Hypothalamus (tissue), 51 donors: ENCODE measurements around the gene OR8A1.
"Not testable (repeated sequence)": the region's sequence is repeated elsewhere in the genome, so short reads cannot be mapped to it uniquely, and the experiment has no call there.

Source experiments
- DNase-seq, 51 donors: peaks; one replicate each; lab custom pipeline; 2025; lab: John Stamatoyannopoulos, UW

OR8A1 gene

DNA sequence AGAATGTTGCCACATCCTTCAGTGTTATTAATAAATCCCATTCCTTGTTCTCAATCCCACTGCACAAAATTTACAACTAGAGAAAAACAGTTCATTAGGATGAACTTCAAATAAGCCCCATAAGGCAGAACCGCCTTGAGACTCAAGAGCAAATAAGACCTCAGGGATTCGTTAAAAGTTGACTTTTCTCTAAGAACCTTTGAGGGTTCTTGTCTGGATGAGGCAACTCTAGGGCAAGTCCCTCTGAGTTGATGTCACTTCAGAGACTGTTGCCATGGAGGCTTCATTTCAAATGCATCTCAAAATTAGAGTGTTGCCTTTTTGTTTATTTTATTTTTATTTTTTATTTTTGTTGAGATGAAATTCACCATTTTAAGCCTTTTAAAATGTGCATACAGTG lies 21.6 kb downstream of the OR8A1 start:
- DNase-seq = no peak

DNA sequence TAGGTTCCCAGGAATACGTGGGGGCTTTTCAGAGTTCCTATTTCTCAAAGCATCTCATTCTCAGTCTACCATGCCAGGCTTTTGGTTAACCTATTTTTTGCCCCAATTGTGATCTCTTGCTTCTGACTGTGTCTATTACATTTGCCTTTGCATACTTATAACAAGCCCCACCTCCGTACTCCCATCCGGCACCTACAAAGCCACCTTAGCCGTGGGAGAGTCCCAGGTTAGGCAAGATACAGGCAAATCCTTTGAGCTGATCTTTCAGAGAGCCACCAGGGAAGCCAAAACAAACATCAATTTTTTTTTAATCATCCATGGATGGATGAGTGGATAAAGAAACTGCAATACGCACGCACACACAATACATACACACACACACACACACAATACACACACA lies 22.8 kb downstream of the OR8A1 start:
- no peak for DNase-seq

DNA sequence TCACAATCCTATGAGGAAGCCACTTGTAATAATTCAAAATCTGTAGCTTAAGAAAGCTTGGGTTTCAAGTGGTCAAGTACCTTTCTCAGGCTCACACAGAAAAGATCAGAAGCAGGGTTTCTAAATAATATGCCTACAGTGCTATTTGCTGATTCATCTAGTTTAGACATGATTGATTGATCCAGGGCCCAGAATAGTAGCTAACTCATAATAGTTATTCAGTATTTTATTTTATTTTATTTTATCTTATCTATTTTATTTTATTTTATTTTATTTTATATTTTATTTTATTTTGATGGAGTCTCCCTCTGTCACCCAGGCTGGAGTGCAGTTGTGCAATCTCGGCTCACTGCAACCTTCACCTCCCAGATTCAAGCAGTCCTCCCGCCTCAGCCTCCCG lies 25.5 kb downstream of the OR8A1 start:
- no peak for DNase-seq

DNA sequence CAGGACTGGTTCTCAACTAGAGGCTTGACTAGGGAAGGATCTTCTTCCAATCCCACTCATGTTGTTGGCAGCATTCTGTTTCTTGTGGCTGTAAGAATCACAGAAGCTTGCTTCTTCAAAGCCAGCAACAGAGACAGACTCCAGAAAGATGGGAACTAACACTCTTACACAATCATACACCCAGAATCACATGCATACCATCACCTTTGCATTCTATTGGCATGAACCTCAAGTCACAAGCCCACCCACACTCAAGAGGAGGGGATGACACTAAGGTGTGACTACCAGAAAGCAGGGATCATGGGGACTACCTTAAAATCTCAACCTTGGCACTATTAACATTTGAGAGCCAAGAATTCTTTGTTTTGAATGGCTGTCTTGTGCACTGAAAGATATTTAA lies 27.8 kb downstream of the OR8A1 start:
- DNase-seq = no peak

DNA sequence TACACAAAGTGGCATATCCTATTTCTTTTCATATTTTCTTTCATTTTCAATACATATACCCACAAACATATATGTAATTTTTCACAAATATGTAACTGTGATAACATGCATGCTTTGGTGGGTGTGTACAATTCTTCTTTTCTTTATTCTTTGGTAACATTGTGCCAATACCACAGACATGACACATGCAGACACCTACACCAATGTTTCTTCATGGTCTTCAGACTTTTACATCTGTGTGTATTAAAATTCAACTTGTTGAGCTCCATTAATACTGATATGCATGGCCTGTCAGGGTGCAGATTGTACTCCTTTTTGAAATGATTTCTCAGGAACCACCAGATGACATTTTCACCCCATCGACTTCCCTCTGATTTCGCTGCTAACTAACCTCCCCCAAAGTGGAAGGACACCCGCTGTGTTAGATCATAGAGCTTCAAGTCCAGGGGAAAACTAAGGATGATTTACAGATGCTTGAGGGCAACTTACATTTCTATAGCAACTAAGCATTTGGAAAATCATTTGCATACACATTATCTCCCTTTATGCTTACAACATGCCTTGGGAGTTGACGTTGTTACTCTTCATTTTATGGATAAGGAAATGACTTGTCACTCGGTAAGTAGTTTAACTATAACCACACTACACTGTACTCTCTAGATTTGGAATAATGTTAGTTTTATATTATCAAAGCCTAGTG lies 31.0 kb downstream of the OR8A1 start:
- no peak for DNase-seq

DNA sequence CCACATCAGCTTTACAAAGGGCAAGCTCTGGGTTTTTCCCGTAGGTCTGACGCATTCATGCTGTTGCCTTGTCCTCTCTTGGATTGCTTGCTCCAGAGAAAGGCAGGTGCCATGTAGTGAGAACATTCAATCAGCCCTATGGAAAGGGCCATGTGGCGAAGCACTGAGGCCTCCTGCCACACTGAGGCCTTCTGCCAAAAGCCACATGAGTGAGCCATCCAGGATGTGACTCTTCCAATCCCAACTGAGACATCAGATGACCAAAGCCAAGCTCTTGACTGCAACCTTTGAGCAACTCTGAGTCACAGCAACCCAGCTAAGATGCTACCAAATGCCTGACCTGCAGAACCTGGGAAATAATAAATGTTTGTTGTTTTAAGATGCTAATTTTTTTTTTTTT lies 32.4 kb downstream of the OR8A1 start:
- DNase-seq = no peak

DNA sequence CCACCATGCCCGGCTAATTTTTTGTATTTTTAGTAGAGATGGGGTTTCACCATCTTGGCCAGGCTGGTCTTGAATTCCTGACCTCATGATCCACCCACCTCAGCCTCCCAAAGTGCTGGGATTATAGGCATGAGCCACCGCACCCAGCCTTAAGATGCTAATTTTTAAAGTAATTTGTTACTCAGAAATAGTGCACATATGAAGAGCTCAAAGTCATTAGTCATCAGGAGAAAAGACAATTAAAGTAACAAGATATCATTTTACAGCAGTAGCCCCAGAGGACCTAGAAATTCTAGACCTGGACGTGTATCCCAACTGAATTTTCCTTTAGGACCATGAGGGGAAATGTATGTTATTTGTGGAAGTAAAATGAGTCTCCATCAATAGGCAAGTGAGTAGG lies 32.9 kb downstream of the OR8A1 start:
- DNase-seq = not testable (repeated sequence)

DNA sequence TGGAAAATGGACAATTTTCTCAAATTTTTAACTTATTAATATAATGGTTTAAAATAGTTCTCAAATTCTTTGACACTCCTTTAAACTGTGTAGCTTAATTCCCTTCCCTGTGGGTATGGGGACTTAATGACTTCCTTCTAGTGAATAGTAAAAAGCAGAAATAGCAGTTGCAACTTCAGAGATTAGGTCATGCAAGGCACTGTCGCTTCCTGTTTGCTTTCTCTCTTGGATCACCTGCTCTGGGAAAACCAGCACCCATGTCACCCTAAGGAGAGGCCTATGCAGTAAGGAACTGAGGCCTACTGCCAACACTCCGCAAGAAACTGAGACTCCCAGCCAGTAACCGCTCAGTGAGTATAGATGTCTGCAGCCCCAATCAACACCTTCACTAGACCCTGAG lies 35.9 kb downstream of the OR8A1 start:
- DNase-seq = peak in 1 of 51 donors; percentile 17

DNA sequence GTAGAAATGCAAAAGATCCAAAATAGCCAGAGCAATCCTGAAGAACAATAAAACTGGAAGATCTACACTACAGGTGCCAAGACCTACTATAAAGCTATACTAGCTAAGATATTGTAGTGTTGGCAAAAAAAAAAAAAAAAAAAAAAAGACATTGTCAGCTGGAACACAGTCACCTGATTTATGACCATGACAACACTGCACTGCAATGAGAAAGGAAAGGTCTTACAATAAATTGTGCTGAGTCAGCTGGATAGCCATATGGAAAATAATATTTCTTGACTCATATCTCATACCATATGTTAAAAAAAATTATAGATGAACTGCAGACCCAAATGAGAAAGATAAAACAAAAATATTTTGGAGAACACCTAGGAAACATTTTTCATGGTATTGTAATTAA lies 38.4 kb downstream of the OR8A1 start:
- no peak for DNase-seq

DNA sequence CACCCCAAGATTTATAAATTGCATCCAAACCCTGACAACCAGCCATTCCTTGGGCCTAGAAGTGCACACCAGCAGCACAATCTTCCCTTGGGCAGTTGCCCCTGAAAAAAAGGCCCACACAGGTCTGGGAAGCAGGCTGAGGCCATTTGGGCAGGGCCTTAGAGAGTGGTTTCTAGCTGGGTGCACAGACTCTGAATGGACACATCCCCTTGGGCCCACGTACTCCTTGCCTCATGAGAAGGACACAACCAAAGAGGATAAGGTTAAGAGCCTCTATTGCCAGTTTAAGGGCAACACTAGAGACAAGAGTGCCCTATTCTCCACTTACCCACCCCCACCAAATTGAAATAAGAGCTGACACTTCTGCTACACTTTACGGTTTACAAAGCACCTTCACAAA lies 40.5 kb downstream of the OR8A1 start:
- DNase-seq = no peak

DNA sequence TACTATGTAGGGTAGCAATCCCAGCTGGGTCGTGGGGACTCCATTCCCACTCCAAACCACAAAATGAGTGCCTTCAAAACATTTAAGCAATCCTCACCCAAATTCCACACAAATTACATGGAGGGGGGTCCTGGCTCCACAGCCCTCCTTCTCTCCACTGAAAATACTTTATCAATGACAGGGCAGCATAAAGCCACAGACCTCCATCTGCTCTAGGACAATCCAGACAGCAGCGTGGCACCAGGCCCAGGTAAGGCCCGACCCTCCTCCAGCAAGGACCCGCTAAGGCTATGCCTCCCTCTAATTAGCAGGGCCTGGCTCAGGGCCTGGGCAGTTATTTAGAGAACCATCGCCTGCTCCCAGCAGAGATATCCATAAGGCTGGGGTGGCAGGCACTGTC lies 41.3 kb downstream of the OR8A1 start, which contains the start of gene PANX3:
Gene PANX3, plus strand, starts transcription at position 365 of the 400 bp plus-strand sequence. CDS start 129 bp downstream, outside the sequence.
- no peak for DNase-seq

DNA sequence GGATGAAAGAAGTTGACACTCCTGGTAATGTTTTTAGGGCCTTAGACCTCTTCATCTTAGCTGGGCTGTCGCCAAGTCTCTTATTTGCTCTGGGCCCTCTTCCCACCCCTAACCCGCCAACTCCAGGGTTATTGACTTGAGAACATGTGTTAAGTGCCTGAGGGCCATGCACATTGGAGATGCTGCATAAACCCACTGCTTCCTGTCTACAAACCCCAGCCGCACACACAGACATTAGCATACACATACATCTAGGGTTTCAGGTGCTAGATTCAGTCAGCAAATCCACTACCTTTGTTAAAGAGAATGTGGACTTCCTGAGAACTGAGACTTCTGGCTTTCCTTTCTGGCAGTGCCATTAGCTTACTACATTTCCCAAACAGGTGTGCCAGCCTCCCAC lies 42.2 kb downstream of the OR8A1 start:
- DNase-seq = no peak

DNA sequence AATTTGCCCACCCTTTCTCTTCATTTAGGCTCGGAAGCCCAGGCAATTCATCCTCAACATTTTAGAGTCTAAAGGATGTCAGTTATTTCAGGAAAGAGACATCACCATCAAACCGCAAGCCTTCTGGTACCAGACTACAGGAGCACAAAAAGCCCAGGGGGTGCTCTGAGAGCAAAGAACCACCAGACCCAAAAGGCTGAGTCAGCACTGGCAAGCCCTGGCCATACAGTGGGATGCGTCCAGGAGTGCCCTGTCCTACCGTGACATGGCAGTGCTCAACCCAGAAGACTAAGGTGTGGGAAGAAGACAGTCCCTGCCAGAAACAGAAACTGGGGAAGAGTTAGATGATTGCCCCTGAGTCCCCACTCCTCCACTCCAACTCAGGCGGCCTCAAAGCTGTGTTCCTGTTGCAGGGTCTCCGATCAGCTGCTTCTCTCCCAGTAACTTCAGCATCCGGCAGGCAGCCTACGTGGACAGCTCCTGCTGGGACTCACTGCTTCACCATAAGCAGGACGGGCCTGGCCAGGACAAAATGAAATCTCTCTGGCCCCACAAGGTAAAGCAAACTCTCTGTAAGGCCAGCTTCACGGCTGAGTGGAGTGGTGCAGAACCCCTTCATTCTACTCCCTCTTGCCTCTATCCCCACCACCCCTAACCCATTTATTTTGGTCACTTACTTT lies 42.9 kb downstream of the OR8A1 start:
- no peak for DNase-seq

DNA sequence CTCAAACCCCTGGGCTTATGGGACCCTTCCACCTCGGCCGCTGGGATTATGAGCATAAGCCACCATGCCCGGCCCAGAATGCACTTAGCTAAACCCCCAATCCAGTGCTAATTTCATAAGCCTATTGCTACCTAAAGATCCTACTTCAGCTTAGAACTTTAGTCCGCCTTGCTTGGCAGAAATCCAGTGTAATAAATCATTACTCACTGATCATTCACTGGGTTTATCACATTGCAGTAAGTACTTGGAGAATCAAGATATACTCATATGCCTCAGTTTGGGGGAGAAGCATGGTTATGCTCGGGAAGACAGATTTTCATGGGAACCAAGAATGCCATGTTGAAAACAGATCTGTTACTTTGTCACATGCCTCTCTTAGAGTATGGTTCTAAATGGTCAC lies 49.1 kb downstream of the OR8A1 start:
- DNase-seq = no peak
